WTC11 (cell line): ENCODE measurements around the gene PRDX6. TPM values are rescaled to one million over a fixed set of nuclear protein-coding genes. Genes with fewer than 3 reads are reported as not detected.
"Not testable (repeated sequence)": the region's sequence is repeated elsewhere in the genome, so short reads cannot be mapped to it uniquely, and the experiment has no call there.

Source experiments
- ATAC-seq: fragments of 200-7000 bp; cut with Tn5 transposase; 2 replicates; pipeline ENCODE4 v1.10.0; 2021; ENCODE audit warnings: mild to moderate bottlenecking, moderate library complexity
- CTCF ChIA-PET: fragments of 300-600 bp; sonication (Branson Sonifier 250); formaldehyde crosslinking; loops from one replicate; lab custom pipeline; 2021; ENCODE audit warnings: antibody characterized with exemption; lab: Charles Lee
- POLR2A ChIA-PET: fragments of 350-600 bp; sonication (Branson Sonifier 250); formaldehyde crosslinking; loops from one replicate; lab custom pipeline; 2021; ENCODE audit warnings: antibody characterized with exemption; lab: Charles Lee
- DNase-seq: peaks from one replicate; pipeline ENCODE4 v3.0.0; 2021; ENCODE audit warnings: low spot score
- H3K27ac Mint-ChIP-seq: 2 replicates; pipeline ENCODE4 v1.8.0; 2021; ENCODE audit warnings: mixed read lengths
- H3K27me3 Mint-ChIP-seq: 2 replicates; pipeline ENCODE4 v1.8.0; 2021; ENCODE audit warnings: low read depth, mild to moderate bottlenecking, moderate library complexity, mixed read lengths
- H3K36me3 Mint-ChIP-seq: 2 replicates; pipeline ENCODE4 v1.8.0; 2021; ENCODE audit warnings: mixed read lengths
- H3K4me1 Mint-ChIP-seq: 2 replicates; pipeline ENCODE4 v1.8.0; 2022; ENCODE audit warnings: mixed read lengths
- H3K4me3 Mint-ChIP-seq: 2 replicates; pipeline ENCODE4 v1.8.0; 2021; ENCODE audit warnings: mild to moderate bottlenecking, moderate library complexity, mixed read lengths
- H3K9me3 Mint-ChIP-seq: 2 replicates; pipeline ENCODE4 v1.8.0; 2021; ENCODE audit warnings: mixed read lengths
- AR ChIP-seq: fragments of 250-450 bp; sonication (Bioruptor Pico); IDR thresholded peaks from 2 replicates; pipeline ENCODE4 v1.9.0; 2021; ENCODE audit warnings: mild to moderate bottlenecking
- CTCF ChIP-seq: fragments of 200-600 bp; IDR thresholded peaks from 2 replicates; pipeline ENCODE4 v1.8.0; 2022; ENCODE audit warnings: antibody characterized with exemption
- ELF4 ChIP-seq: sonication (generic); formaldehyde crosslinking; IDR thresholded peaks from 2 replicates; pipeline ENCODE4 v1.8.1; 2022; ENCODE audit warnings: low read depth, mild to moderate bottlenecking, moderate library complexity, missing genetic modification reagents
- ESRRA ChIP-seq: sonication (generic); formaldehyde crosslinking; IDR thresholded peaks from 2 replicates; pipeline ENCODE4 v1.8.1; 2022; ENCODE audit warnings: mild to moderate bottlenecking, missing genetic modification reagents, borderline replicate concordance
- FOXP1 ChIP-seq: sonication (generic); formaldehyde crosslinking; IDR thresholded peaks from 2 replicates; pipeline ENCODE4 v1.8.0; 2022; ENCODE audit warnings: missing genetic modification reagents, mild to moderate bottlenecking, moderate library complexity, borderline replicate concordance
- HMGA2 ChIP-seq: fragments of 250-450 bp; sonication (Bioruptor Pico); IDR thresholded peaks from 2 replicates; pipeline ENCODE4 v1.4.0; 2021; ENCODE audit warnings: mild to moderate bottlenecking, moderate library complexity
- JUN ChIP-seq: sonication (generic); formaldehyde crosslinking; IDR thresholded peaks from 2 replicates; pipeline ENCODE4 v1.8.0; 2023; ENCODE audit warnings: mild to moderate bottlenecking, missing genetic modification reagents
- MXD4 ChIP-seq: fragments of 250-450 bp; sonication (Bioruptor Pico); IDR thresholded peaks from 2 replicates; pipeline ENCODE4 v1.8.0; 2021; ENCODE audit warnings: mild to moderate bottlenecking, moderate library complexity, borderline replicate concordance
- NR3C1 ChIP-seq: sonication (generic); formaldehyde crosslinking; conservative IDR thresholded peaks from 2 replicates; pipeline ENCODE4 v1.8.1; 2023; ENCODE audit warnings: low read depth, mild to moderate bottlenecking, missing genetic modification reagents
- OVOL2 ChIP-seq: fragments of 250-450 bp; sonication (Bioruptor Pico); IDR thresholded peaks from 2 replicates; pipeline ENCODE4 v1.9.0; 2021; ENCODE audit warnings: mild to moderate bottlenecking, borderline replicate concordance
- SOX15 ChIP-seq: fragments of 250-450 bp; sonication (Bioruptor Pico); IDR thresholded peaks from 2 replicates; pipeline ENCODE4 v1.9.0; 2021; ENCODE audit warnings: mild to moderate bottlenecking
- TCF7 ChIP-seq: sonication (generic); formaldehyde crosslinking; IDR thresholded peaks from 2 replicates; pipeline ENCODE4 v1.8.0; 2022; ENCODE audit warnings: mild to moderate bottlenecking, low read depth, missing genetic modification reagents, moderate library complexity
- ZBTB43 ChIP-seq: sonication (generic); formaldehyde crosslinking; IDR thresholded peaks from 2 replicates; pipeline ENCODE4 v1.8.1; 2023; ENCODE audit warnings: mild to moderate bottlenecking, missing genetic modification reagents
- ZNF232 ChIP-seq: sonication (generic); formaldehyde crosslinking; IDR thresholded peaks from 2 replicates; pipeline ENCODE4 v1.8.0; 2022; ENCODE audit warnings: mild to moderate bottlenecking, missing genetic modification reagents
- ZNF671 ChIP-seq: fragments of 250-450 bp; sonication (Bioruptor Pico); IDR thresholded peaks from 2 replicates; pipeline ENCODE4 v1.8.0; 2021; ENCODE audit warnings: mild to moderate bottlenecking
- total RNA-seq: library from RNA; stranded (reverse); gene quantifications from 3 replicates; pipeline ENCODE4 v1.2.3, GENCODE V29; 2021
- TF ChIP-seq, protein P1 (sequence below): fragments of 250-450 bp; sonication (Bioruptor Pico); IDR thresholded peaks from 2 replicates; pipeline ENCODE4 v1.9.0; 2021; ENCODE audit warnings: moderate library complexity, mild to moderate bottlenecking, inconsistent platforms, borderline replicate concordance
- TF ChIP-seq, protein P2 (sequence below): sonication (generic); formaldehyde crosslinking; IDR thresholded peaks from 2 replicates; pipeline ENCODE4 v1.8.0; 2022; ENCODE audit warnings: mild to moderate bottlenecking, missing genetic modification reagents
- TF ChIP-seq, protein P3 (sequence below): fragments of 250-450 bp; sonication (Bioruptor Pico); IDR thresholded peaks from 2 replicates; pipeline ENCODE4 v1.9.0; 2021; ENCODE audit warnings: mild to moderate bottlenecking, borderline replicate concordance

PRDX6 gene
- total RNA-seq, 1 experiment from 2014 or later: 538 TPM

- Mint-ChIP-seq H3K27me3 (no peaks in the 10 kb centered on the region; the same call in 1 of the 2 replicates), H3K9me3 (peaks cover 38% of the 10 kb centered on the region), H3K27ac (peak overlapping the region; percentile 80; the same call in 1 of the 2 replicates), H3K4me3 (no peak overlapping the region), H3K4me1 (peaks cover 29% of the 10 kb centered on the region), H3K36me3 (peaks cover 65% of the 10 kb centered on the region)
- CTCF ChIA-PET: no interaction called here
- TF ChIP-seq HMGA2 (no peak), AR (no peak), NR3C1 (CRISPR knock-in tag) (no peak), TCF7 (CRISPR knock-in tag) (no peak), CTCF (no peak), ELF4 (CRISPR knock-in tag) (no peak), FOXP1 (CRISPR knock-in tag) (no peak), ZBTB43 (CRISPR knock-in tag) (no peak), SOX15 (CRISPR knock-in tag) (no peak), ZNF232 (CRISPR knock-in tag) (no peak), ESRRA (CRISPR knock-in tag) (no peak), MXD4 (CRISPR knock-in tag) (no peak), OVOL2 (no peak), ZNF671 (CRISPR knock-in tag) (no peak), JUN (CRISPR knock-in tag) (no peak)
- TF ChIP-seq, protein P1, sequence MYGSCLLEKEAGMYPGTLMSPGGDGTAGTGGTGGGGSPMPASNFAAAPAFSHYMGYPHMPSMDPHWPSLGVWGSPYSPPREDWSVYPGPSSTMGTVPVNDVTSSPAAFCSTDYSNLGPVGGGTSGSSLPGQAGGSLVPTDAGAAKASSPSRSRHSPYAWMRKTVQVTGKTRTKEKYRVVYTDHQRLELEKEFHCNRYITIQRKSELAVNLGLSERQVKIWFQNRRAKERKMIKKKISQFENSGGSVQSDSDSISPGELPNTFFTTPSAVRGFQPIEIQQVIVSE: no peak
- TF ChIP-seq, protein P2, sequence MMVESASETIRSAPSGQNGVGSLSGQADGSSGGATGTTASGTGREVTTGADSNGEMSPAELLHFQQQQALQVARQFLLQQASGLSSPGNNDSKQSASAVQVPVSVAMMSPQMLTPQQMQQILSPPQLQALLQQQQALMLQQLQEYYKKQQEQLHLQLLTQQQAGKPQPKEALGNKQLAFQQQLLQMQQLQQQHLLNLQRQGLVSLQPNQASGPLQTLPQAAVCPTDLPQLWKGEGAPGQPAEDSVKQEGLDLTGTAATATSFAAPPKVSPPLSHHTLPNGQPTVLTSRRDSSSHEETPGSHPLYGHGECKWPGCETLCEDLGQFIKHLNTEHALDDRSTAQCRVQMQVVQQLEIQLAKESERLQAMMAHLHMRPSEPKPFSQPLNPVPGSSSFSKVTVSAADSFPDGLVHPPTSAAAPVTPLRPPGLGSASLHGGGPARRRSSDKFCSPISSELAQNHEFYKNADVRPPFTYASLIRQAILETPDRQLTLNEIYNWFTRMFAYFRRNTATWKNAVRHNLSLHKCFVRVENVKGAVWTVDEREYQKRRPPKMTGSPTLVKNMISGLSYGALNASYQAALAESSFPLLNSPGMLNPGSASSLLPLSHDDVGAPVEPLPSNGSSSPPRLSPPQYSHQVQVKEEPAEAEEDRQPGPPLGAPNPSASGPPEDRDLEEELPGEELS: no peak
- TF ChIP-seq, protein P3, sequence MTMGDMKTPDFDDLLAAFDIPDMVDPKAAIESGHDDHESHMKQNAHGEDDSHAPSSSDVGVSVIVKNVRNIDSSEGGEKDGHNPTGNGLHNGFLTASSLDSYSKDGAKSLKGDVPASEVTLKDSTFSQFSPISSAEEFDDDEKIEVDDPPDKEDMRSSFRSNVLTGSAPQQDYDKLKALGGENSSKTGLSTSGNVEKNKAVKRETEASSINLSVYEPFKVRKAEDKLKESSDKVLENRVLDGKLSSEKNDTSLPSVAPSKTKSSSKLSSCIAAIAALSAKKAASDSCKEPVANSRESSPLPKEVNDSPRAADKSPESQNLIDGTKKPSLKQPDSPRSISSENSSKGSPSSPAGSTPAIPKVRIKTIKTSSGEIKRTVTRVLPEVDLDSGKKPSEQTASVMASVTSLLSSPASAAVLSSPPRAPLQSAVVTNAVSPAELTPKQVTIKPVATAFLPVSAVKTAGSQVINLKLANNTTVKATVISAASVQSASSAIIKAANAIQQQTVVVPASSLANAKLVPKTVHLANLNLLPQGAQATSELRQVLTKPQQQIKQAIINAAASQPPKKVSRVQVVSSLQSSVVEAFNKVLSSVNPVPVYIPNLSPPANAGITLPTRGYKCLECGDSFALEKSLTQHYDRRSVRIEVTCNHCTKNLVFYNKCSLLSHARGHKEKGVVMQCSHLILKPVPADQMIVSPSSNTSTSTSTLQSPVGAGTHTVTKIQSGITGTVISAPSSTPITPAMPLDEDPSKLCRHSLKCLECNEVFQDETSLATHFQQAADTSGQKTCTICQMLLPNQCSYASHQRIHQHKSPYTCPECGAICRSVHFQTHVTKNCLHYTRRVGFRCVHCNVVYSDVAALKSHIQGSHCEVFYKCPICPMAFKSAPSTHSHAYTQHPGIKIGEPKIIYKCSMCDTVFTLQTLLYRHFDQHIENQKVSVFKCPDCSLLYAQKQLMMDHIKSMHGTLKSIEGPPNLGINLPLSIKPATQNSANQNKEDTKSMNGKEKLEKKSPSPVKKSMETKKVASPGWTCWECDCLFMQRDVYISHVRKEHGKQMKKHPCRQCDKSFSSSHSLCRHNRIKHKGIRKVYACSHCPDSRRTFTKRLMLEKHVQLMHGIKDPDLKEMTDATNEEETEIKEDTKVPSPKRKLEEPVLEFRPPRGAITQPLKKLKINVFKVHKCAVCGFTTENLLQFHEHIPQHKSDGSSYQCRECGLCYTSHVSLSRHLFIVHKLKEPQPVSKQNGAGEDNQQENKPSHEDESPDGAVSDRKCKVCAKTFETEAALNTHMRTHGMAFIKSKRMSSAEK (CRISPR knock-in tag): no peak
- DNase-seq: no peak
- no peak for ATAC-seq
- POLR2A ChIA-PET: no interaction called here
These were observed 2.9 kb upstream of the PRDX6 start for GRCh38 chr1:173474097-173474779.

GRCh38 chr1:173474780-173475421, 2.2 kb upstream of the PRDX6 start:
- peak overlapping the region; percentile 79 for H3K4me3 Mint-ChIP-seq
- peaks cover 36% of the 10 kb centered on the region for H3K4me1 Mint-ChIP-seq
- ATAC-seq, DNase-seq, POLR2A ChIA-PET, H3K27me3 Mint-ChIP-seq, H3K27ac Mint-ChIP-seq: not testable (repeated sequence)
- peaks cover 65% of the 10 kb centered on the region for H3K36me3 Mint-ChIP-seq
- CTCF ChIA-PET: interaction anchor here (3.3 kb wide), 1 partner anchor 45 kb away, joined by 28 read pairs; no protein-coding TSS in a partner anchor
- peaks cover 33% of the 10 kb centered on the region for H3K9me3 Mint-ChIP-seq
